GM12873 (cell line): ENCODE results near the gene DPYD.

Experiments used
- TF ChIP-seq, protein P1 (sequence below): IDR thresholded peaks from 2 replicates; pipeline ENCODE4 v1.5.1; 2012; ENCODE audit warnings: low read depth, mild to moderate bottlenecking, moderate library complexity, low read length, control low read depth; ENCODE audit not compliant: insufficient read depth; ENCODE audit errors: missing control alignments

DPYD gene

GRCh38 chr1:97647776-97648175, 273.1 kb downstream of the DPYD start:
- TF ChIP-seq, protein P1, sequence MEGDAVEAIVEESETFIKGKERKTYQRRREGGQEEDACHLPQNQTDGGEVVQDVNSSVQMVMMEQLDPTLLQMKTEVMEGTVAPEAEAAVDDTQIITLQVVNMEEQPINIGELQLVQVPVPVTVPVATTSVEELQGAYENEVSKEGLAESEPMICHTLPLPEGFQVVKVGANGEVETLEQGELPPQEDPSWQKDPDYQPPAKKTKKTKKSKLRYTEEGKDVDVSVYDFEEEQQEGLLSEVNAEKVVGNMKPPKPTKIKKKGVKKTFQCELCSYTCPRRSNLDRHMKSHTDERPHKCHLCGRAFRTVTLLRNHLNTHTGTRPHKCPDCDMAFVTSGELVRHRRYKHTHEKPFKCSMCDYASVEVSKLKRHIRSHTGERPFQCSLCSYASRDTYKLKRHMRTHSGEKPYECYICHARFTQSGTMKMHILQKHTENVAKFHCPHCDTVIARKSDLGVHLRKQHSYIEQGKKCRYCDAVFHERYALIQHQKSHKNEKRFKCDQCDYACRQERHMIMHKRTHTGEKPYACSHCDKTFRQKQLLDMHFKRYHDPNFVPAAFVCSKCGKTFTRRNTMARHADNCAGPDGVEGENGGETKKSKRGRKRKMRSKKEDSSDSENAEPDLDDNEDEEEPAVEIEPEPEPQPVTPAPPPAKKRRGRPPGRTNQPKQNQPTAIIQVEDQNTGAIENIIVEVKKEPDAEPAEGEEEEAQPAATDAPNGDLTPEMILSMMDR: no peak

- TF ChIP-seq, protein P1: no peak
Observed at GRCh38 chr1:97646071-97646470, 274.8 kb downstream of the DPYD start.

DNA sequence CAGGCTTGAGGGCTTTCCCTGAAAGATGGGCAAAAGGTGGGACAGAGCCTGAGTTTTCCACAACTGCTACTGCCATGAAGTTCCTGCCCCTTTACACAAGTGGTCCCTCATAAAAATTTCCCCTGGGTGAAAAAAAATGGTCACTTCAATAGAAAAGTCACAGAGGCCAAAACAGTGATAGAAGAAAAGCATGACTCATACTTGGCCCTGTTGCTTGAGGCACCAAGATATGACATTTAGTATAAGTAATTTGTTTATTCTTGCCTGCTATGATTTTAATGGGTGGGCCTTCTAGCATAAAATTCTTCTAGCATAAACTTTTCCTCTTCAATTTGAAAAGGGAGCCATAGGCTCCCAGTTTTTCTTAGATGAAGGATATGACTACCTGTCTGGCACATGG, 280.2 kb downstream of the DPYD start:
- TF ChIP-seq, protein P1: no peak

- TF ChIP-seq, protein P1: no peak
Observed at GRCh38 chr1:97636941-97637340, 283.9 kb downstream of the DPYD start.

DNA sequence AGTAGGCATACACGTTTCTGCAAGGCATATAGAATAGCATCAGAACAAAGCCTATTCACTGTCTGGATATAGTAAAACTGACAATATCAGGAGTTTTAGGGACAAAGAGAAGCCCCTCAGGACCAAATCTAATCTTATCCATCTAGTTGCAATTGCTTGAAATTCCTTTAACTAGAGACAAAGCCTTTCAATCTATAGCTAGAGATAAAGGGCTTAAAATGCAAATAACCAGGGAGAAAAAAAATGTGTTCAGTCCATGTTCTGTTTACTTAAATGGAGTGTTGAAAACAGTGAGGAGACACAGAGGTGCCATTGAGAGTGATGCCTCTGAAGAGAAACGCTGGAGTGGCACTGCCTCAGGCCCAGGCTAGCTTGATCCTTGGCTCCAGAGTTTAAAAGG, 286.1 kb downstream of the DPYD start:
- TF ChIP-seq, protein P1: no peak

DNA sequence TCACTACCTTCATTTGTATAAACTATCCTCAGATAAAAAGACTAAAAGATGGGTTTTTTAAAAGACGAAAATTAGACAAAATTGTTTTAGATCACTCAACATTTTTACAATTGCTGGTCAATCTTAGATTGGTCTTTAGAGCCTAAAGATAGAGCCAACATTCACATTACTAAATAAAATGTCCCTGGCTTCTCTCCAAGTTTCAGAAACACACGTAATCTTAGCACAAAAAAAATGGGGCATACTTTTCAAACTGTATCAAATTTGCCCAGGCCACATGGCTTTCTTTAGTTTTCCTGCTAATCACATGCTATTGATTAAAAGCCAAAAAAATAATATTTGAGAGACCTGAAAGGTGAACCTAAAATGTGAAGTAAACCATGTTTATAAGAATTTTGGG, 288.1 kb downstream of the DPYD start:
- TF ChIP-seq, protein P1: no peak

DNA sequence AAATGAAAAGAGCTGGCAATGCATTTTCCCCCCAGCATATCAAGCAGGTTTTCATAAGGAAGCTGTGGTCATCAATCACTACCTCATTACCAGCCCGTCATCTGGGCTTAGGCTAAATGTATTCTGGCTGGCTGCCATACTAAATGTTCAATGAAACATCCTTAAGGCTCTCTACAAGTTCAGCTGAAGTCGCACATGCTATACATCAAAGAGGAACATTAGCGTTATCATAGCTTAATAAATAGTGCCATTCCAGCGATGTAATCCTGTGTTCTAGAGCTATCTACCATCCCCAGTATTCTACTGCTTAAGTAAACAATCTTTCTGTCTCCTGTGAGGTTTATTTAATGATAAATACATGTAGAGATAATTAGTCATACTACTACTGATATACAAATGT, 288.8 kb downstream of the DPYD start:
- TF ChIP-seq, protein P1: no peak
